Measurements from ENCODE around the gene SERTAD4.

Gene SERTAD4

GRCh38 chr1:210292231-210292871, 59.8 kb downstream of the SERTAD4 start:
- peak overlapping the region; percentile 6 for H3K4me3 Mint-ChIP-seq
- H3K27me3 Mint-ChIP-seq = peaks cover 62% of the 10 kb centered on the region
- peak; percentile 51 for DNase-seq
- no peaks in the 10 kb centered on the region for H3K9me3 Mint-ChIP-seq
- H3K4me1 Mint-ChIP-seq = peaks cover 5% of the 10 kb centered on the region
- no peaks in the 10 kb centered on the region for H3K36me3 Mint-ChIP-seq
- CTCF ChIA-PET = interaction anchor here (1.2 to 1.4 kb wide), 3 partner anchors 108 to 148 kb away, joined by 3 to 4 read pairs (median 3); no protein-coding TSS in a partner anchor
- H3K27ac Mint-ChIP-seq = no peak overlapping the region

GRCh38 chr1:210293171-210293607, 60.6 kb downstream of the SERTAD4 start:
- Mint-ChIP-seq H3K4me3 (no peak overlapping the region), H3K27me3 (peaks cover 56% of the 10 kb centered on the region), H3K9me3 (no peaks in the 10 kb centered on the region), H3K27ac (no peak overlapping the region), H3K4me1 (peaks cover 5% of the 10 kb centered on the region), H3K36me3 (no peaks in the 10 kb centered on the region)
- no peak for DNase-seq
- CTCF ChIA-PET = interaction anchor here (1.4 kb wide), 1 partner anchor 110 kb away, joined by 3 read pairs; no protein-coding TSS in a partner anchor

GRCh38 chr1:210294999-210295745, 62.6 kb downstream of the SERTAD4 start:
- DNase-seq = no peak
- Mint-ChIP-seq H3K9me3 (no peaks in the 10 kb centered on the region), H3K36me3 (no peaks in the 10 kb centered on the region), H3K27ac (no peak overlapping the region), H3K4me3 (no peak overlapping the region), H3K27me3 (peaks cover 57% of the 10 kb centered on the region), H3K4me1 (peaks cover 5% of the 10 kb centered on the region)
- CTCF ChIA-PET = no interaction called here
